PFSK-1 (cell line): ENCODE results near the gene LCE4A.

Experiments
- FOXP2 ChIP-seq: optimal IDR thresholded peaks from 2 replicates; pipeline ENCODE3; 2011; ENCODE audit warnings: borderline replicate concordance, control low read depth, inconsistent platforms; ENCODE audit not compliant: insufficient read depth; ENCODE audit errors: extremely low read length, extremely low read depth
- POLR2AphosphoS5 ChIP-seq: IDR thresholded peaks from 2 replicates; pipeline ENCODE4 v1.6.1; 2012; ENCODE audit warnings: low read depth, mild to moderate bottlenecking, control low read depth, low read length, moderate library complexity
- REST ChIP-seq, 2 experiments: IDR thresholded peaks; 2 replicates each; pipeline versions ENCODE4 v1.6.1 to v1.8.0; 2011 to 2012; ENCODE audit warnings: low read depth in 2 of 2, low read length in 2 of 2, control low read depth in 1 of 2, inconsistent platforms in 1 of 2, mild to moderate bottlenecking in 1 of 2, moderate library complexity in 1 of 2; ENCODE audit not compliant: insufficient read depth in 1 of 2
- SIN3A ChIP-seq: IDR thresholded peaks from 2 replicates; pipeline ENCODE4 v1.6.1; 2012; ENCODE audit warnings: mild to moderate bottlenecking, low read length, moderate library complexity, borderline replicate concordance; ENCODE audit not compliant: insufficient read depth
- TAF1 ChIP-seq: IDR thresholded peaks from 2 replicates; pipeline ENCODE4 v1.6.1; 2012; ENCODE audit warnings: low read length, control low read depth, borderline replicate concordance; ENCODE audit not compliant: insufficient read depth

LCE4A gene

GRCh38 chr1:152697701-152698600 is 10.0 kb upstream of the LCE4A start, which contains the start of gene LCE2A:
LCE2A (plus strand) TSS chr1:152698345; CDS start chr1:152698902, 557 bp downstream.
- no peak for TF ChIP-seq SIN3A
- no peak for TF ChIP-seq FOXP2
- no peak for TF ChIP-seq REST (IDR thresholded peaks at IDR 0.05; ENCODE audit: insufficient read depth in 1 of 2, low read depth in 2 of 2, low read length in 2 of 2)
- TF ChIP-seq TAF1 = no peak
- TF ChIP-seq POLR2AphosphoS5 = no peak

GRCh38 chr1:152699746-152700145 is 8.2 kb upstream of the LCE4A start:
- TF ChIP-seq POLR2AphosphoS5 (no peak), TAF1 (no peak), SIN3A (no peak), FOXP2 (no peak), REST (IDR thresholded peaks at IDR 0.05; ENCODE audit: insufficient read depth in 1 of 2, low read depth in 2 of 2, low read length in 2 of 2) (no peak)

- TF ChIP-seq FOXP2 (no peak), TAF1 (no peak), REST (IDR thresholded peaks at IDR 0.05; ENCODE audit: insufficient read depth in 1 of 2, low read depth in 2 of 2, low read length in 2 of 2) (no peak), POLR2AphosphoS5 (no peak), SIN3A (no peak)
Observed at GRCh38 chr1:152718238-152718637, 10.3 kb downstream of the LCE4A start.

- no peak for TF ChIP-seq SIN3A
- no peak for TF ChIP-seq FOXP2
- no peak for TF ChIP-seq REST (IDR thresholded peaks at IDR 0.05; ENCODE audit: insufficient read depth in 1 of 2, low read depth in 2 of 2, low read length in 2 of 2)
- TF ChIP-seq TAF1 = no peak
- TF ChIP-seq POLR2AphosphoS5 = no peak
Observed at GRCh38 chr1:152725261-152725660, 17.3 kb downstream of the LCE4A start.
